ENCODE measurements around the gene ABCF1. TPM values are rescaled to one million over a fixed set of nuclear protein-coding genes. Genes with fewer than 3 reads are reported as not detected.

The ABCF1 gene
- total and polyA plus RNA-seq, 7 donors, result 53.8 to 119 (median 97.9) TPM

DNA sequence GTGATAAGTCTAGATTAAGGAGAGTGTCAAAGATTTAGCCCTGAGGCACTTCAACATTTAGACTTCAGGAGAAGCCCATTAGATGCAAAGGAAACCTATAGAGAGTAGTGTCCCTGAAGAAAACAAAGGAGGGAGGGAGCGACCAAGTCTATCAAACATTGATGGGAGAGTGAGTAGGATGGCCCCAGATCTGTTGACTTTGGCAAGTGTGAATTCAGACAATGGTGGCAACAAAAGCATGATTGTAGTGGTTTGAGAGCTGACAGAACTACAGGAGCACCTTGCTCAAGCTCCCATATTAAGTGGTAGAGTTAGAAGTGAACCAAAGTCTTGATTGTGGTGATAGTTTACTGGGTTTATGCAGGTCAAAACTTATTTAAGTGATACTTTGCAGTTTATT, 979 bp upstream of the ABCF1 start:
- H3K36me3 ChIP-seq (ENCODE audit: insufficient read depth in 1 of 2, low read depth in 1 of 2), result peaks cover 0 to 15% of the 10 kb centered on the region in 2 donors
- H3K4me3 ChIP-seq, result peak overlapping the region; percentile 81
- peak overlapping the region; percentile 95 for H3K27ac ChIP-seq
- no peak for ATAC-seq
- intact Hi-C loops (cut with DNase I), result loop anchor here in 1 of 2 donors (2.0 to 5.0 kb wide), 2 partner anchors 13 to 107 kb away; partner anchors contain the start of genes GNL1 and PRR3
- WGBS, 3 donors, result 72 to 86% (median 77%) methylated on average over 1 of the region's 1 CpG
- DNase-seq, result no peak
- no peaks in the 10 kb centered on the region for H3K9me3 ChIP-seq
- no peaks in the 10 kb centered on the region for H3K27me3 ChIP-seq (ENCODE audit: insufficient read depth in 3 of 3, low read length in 2 of 3)
- TF ChIP-seq, protein P1, sequence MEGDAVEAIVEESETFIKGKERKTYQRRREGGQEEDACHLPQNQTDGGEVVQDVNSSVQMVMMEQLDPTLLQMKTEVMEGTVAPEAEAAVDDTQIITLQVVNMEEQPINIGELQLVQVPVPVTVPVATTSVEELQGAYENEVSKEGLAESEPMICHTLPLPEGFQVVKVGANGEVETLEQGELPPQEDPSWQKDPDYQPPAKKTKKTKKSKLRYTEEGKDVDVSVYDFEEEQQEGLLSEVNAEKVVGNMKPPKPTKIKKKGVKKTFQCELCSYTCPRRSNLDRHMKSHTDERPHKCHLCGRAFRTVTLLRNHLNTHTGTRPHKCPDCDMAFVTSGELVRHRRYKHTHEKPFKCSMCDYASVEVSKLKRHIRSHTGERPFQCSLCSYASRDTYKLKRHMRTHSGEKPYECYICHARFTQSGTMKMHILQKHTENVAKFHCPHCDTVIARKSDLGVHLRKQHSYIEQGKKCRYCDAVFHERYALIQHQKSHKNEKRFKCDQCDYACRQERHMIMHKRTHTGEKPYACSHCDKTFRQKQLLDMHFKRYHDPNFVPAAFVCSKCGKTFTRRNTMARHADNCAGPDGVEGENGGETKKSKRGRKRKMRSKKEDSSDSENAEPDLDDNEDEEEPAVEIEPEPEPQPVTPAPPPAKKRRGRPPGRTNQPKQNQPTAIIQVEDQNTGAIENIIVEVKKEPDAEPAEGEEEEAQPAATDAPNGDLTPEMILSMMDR (IDR thresholded peaks at IDR 0.05), result no peak
- H3K4me1 ChIP-seq, result peaks cover 32% of the 10 kb centered on the region

DNA sequence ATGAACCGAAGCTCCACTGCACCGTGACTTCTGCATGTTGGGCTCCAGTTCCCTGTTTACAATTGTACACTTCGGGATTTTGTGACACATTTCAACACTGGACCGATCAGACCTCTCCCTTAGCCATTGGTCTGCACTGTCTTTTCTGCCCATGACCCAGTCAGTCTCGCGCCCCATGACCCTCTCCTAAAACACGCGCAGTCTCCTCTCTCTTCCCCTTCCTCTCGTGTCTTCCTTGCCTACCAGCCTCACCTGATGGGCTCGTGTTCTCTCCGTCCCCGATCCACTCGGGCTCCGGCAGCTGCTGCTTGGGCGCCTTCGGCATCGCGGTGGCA, 535 bp upstream of the ABCF1 start:
- peaks cover 32% of the 10 kb centered on the region for H3K4me1 ChIP-seq
- peak overlapping the region; percentile 95 for H3K27ac ChIP-seq
- H3K36me3 ChIP-seq (ENCODE audit: insufficient read depth in 1 of 2, low read depth in 1 of 2), result peaks cover 0 to 19% of the 10 kb centered on the region in 2 donors
- H3K9me3 ChIP-seq, result no peaks in the 10 kb centered on the region
- 0 to 1% (median 0%) methylated on average over 18 of the region's 18 CpGs for WGBS, 3 donors
- TF ChIP-seq, protein P1 (IDR thresholded peaks at IDR 0.05), result no peak
- peak; percentile 21 to 57 (median 35) for ATAC-seq
- no peaks in the 10 kb centered on the region for H3K27me3 ChIP-seq (ENCODE audit: insufficient read depth in 3 of 3, low read length in 2 of 3)
- peak overlapping the region; percentile 81 for H3K4me3 ChIP-seq
- DNase-seq, result no peak
- intact Hi-C loops (cut with DNase I), result loop anchor here in 1 of 2 donors (2.0 to 5.0 kb wide), 2 partner anchors 14 to 107 kb away; partner anchors contain the start of genes GNL1 and PRR3

DNA sequence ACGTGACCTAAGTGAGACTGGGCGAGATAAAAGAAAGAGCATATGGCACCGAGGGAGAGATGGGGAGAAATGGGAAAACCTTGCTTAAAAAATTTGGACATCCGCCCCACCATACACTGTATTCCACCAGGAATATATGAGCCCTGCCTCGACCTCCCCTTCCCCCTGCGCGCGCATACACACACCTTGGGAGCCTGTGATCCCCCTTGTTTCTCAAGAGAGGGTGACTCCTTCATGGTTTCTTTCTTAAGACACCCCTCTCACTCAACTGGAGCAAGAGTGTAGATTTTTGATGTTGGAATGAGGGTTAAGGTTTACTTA, 480 bp downstream of the ABCF1 start:
- H3K27ac ChIP-seq, result peak overlapping the region; percentile 95
- peak overlapping the region; percentile 81 for H3K4me3 ChIP-seq
- no peaks in the 10 kb centered on the region for H3K9me3 ChIP-seq
- DNase-seq, result no peak
- H3K27me3 ChIP-seq (ENCODE audit: insufficient read depth in 3 of 3, low read length in 2 of 3), result no peaks in the 10 kb centered on the region
- intact Hi-C loops (cut with DNase I), result loop anchor here in 1 of 2 donors (2.0 to 5.0 kb wide), 2 partner anchors 15 to 106 kb away; partner anchors contain the start of genes GNL1 and PRR3
- peaks cover 32% of the 10 kb centered on the region for H3K4me1 ChIP-seq
- peak in 1 of 4 donors; percentile 11 for ATAC-seq
- WGBS, 3 donors, result 0 to 1% (median 0%) methylated on average over 8 of the region's 8 CpGs
- TF ChIP-seq, protein P1 (IDR thresholded peaks at IDR 0.05), result no peak
- H3K36me3 ChIP-seq (ENCODE audit: insufficient read depth in 1 of 2, low read depth in 1 of 2), result peaks cover 3 to 29% of the 10 kb centered on the region in 2 donors

DNA sequence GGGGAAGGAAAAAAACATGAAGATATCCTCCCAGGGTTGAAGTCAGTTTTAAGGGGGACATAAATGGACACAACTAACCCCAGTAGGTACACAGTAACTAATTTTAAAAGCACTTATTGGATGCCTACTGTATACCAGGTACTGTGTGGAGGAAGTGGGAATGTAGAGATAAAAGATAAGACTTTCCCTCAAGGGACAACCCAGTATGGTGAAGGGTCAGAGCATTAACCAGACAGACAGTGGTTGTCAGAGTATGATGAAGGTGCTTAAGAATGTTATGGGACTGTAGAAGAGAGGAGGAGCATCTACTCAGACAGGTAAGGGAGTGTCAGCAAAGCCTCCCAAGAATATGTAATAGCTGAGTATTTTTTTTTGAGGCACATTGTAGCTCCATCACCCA, 906 bp downstream of the ABCF1 start:
- peak overlapping the region; percentile 95 for H3K27ac ChIP-seq

More for the DNA sequence above, 906 bp downstream of the ABCF1 start:
- TF ChIP-seq, protein P1 (IDR thresholded peaks at IDR 0.05), result no peak
- intact Hi-C loops (cut with DNase I), result loop anchor here in 1 of 2 donors (5.0 kb wide), 1 partner anchor 105 kb away; no protein-coding TSS in a partner anchor
- H3K4me1 ChIP-seq, result peaks cover 32% of the 10 kb centered on the region
- no peaks in the 10 kb centered on the region for H3K27me3 ChIP-seq (ENCODE audit: insufficient read depth in 3 of 3, low read length in 2 of 3)
- H3K9me3 ChIP-seq, result no peaks in the 10 kb centered on the region
- DNase-seq (no peak), ATAC-seq (no peak)
- H3K4me3 ChIP-seq, result peak overlapping the region; percentile 81
- H3K36me3 ChIP-seq (ENCODE audit: insufficient read depth in 1 of 2, low read depth in 1 of 2), result peaks cover 3 to 33% of the 10 kb centered on the region in 2 donors

All from psoas muscle (tissue), 8 donors.